GM23248 (cell line): ENCODE results near the gene SH3PXD2A. TPM values are rescaled to one million over a fixed set of nuclear protein-coding genes. Genes with fewer than 3 reads are reported as not detected.
A peak's percentile ranks its signal among the peaks of the same experiment; 100 is the strongest.

Source experiments
- DNase-seq: peaks from one replicate; pipeline ENCODE4 v3.0.0-alpha.2; 2015
- H2AFZ ChIP-seq: fragments of 200-600 bp; sonication (generic); 2 replicates; pipeline ENCODE4 v1.6.1; 2016; ENCODE audit warnings: antibody characterized with exemption
- H3F3A ChIP-seq: fragments of 200-600 bp; sonication (generic); 2 replicates; pipeline ENCODE4 v1.6.1; 2016; ENCODE audit warnings: mild to moderate bottlenecking, antibody characterized with exemption, mixed run types; ENCODE audit not compliant: insufficient read depth
- H3K27ac ChIP-seq: fragments of 200-600 bp; sonication (generic); 2 replicates; pipeline ENCODE4 v1.5.1; 2016; ENCODE audit warnings: mild to moderate bottlenecking
- H3K27me3 ChIP-seq: fragments of 200-600 bp; sonication (generic); replicated peaks from 2 replicates; pipeline ENCODE4 v1.6.1; 2016; ENCODE audit warnings: mild to moderate bottlenecking; ENCODE audit not compliant: insufficient read depth
- H3K36me3 ChIP-seq: fragments of 200-600 bp; sonication (generic); 2 replicates; pipeline ENCODE4 v1.6.1; 2016; ENCODE audit warnings: low read depth, mild to moderate bottlenecking
- H3K4me1 ChIP-seq: fragments of 200-600 bp; sonication (generic); 2 replicates; pipeline ENCODE4 v1.6.1; 2016; ENCODE audit warnings: mild to moderate bottlenecking; ENCODE audit not compliant: insufficient read depth
- H3K4me2 ChIP-seq: fragments of 200-600 bp; sonication (generic); one replicate; pipeline ENCODE4 v1.6.1; 2016; ENCODE audit warnings: mild to moderate bottlenecking; ENCODE audit not compliant: unreplicated experiment
- H3K4me3 ChIP-seq: fragments of 200-600 bp; sonication (generic); 2 replicates; pipeline ENCODE4 v1.5.1; 2016; ENCODE audit warnings: mild to moderate bottlenecking
- H3K79me2 ChIP-seq: fragments of 200-600 bp; sonication (generic); 2 replicates; pipeline ENCODE4 v1.6.1; 2016; ENCODE audit warnings: mild to moderate bottlenecking; ENCODE audit not compliant: insufficient read depth
- H3K9ac ChIP-seq: fragments of 200-600 bp; sonication (generic); 2 replicates; pipeline ENCODE4 v1.6.1; 2016; ENCODE audit warnings: mild to moderate bottlenecking
- H3K9me2 ChIP-seq: fragments of 200-600 bp; sonication (generic); 2 replicates; pipeline ENCODE4 v1.6.1; 2016; ENCODE audit warnings: mixed run types, mild to moderate bottlenecking, moderate library complexity; ENCODE audit not compliant: insufficient read depth
- H3K9me3 ChIP-seq: fragments of 200-600 bp; sonication (generic); one replicate; pipeline ENCODE4 v1.6.1; 2017; ENCODE audit warnings: low read depth
- H4K20me1 ChIP-seq: fragments of 200-600 bp; sonication (generic); 2 replicates; pipeline ENCODE4 v1.6.0; 2016; ENCODE audit not compliant: insufficient read depth
- EZH2 ChIP-seq: fragments of 200-600 bp; sonication (generic); IDR thresholded peaks from 2 replicates; pipeline ENCODE4 v1.6.1; 2018; ENCODE audit warnings: antibody characterized with exemption, mild to moderate bottlenecking; ENCODE audit not compliant: insufficient read depth, poor library complexity, severe bottlenecking
- EZH2phosphoT487 ChIP-seq: fragments of 200-600 bp; sonication (generic); IDR thresholded peaks from 2 replicates; pipeline ENCODE4 v1.6.1; 2018; ENCODE audit warnings: antibody characterized with exemption, moderate library complexity, mild to moderate bottlenecking, low read depth; ENCODE audit not compliant: insufficient read depth
- WGBS, 2 experiments: methylation state at CpG; one replicate each; pipeline ENCODE4 v1.1.6; 2015 to 2017; ENCODE audit warnings: low lambda C conversion rate in 2 of 2, low coverage in 1 of 2; ENCODE audit errors: missing lambda C conversion rate in 2 of 2; 5-methylcytosine and 5-hydroxymethylcytosine counted together
- in situ Hi-C: fragments of 300-500 bp; cut with MboI; formaldehyde crosslinking; loops from 2 replicates; pipeline ENCODE4 v1.15.0; 2020
- polyA plus RNA-seq: library from polyadenylated mRNA; unstranded; fragments of >200 nt; fragmentation: Nextera tagmentation; extraction: Ambion mirVana; gene quantifications from 2 replicates; pipeline ENCODE4 v1.2.1, GENCODE V29; 2016
- total RNA-seq: library from RNA; depleted of rRNA; stranded (reverse); fragments of >200 nt; shearing (Covaris generic); gene quantifications from 2 replicates; pipeline ENCODE4 v1.2.3, GENCODE V29; 2014

Gene SH3PXD2A
- total and polyA plus RNA-seq, 2 experiments from 2014 or later: 34.0 to 58.0 TPM

- Histone ChIP-seq H3K27ac (no peak overlapping the region), H4K20me1 (no peaks in the 10 kb centered on the region), H3K9ac (no peak overlapping the region), H3K9me2 (no peaks in the 10 kb centered on the region), H3K4me3 (no peak overlapping the region), H3K27me3 (no peaks in the 10 kb centered on the region), H3K79me2 (peaks cover 78% of the 10 kb centered on the region), H3F3A (peaks cover 4% of the 10 kb centered on the region), H2AFZ (no peak overlapping the region), H3K36me3 (no peaks in the 10 kb centered on the region), H3K4me2 (no peak overlapping the region), H3K9me3 (no peaks in the 10 kb centered on the region), H3K4me1 (peaks cover 10% of the 10 kb centered on the region)
- 80 to 83% methylated on average over 10 of the region's 10 CpGs for WGBS, 2 experiments
- no peak for DNase-seq
- in situ Hi-C loops: no loop called here
- TF ChIP-seq EZH2phosphoT487 (no peak), EZH2 (no peak)
Measured at GRCh38 chr10:103837370-103838069, 17.9 kb downstream of the SH3PXD2A start.

GRCh38 chr10:103836861-103837260 is 18.5 kb downstream of the SH3PXD2A start:
- H3K27me3 ChIP-seq: no peaks in the 10 kb centered on the region
- H3F3A ChIP-seq: no peaks in the 10 kb centered on the region
- no peak for DNase-seq
- H3K9me2 ChIP-seq: no peaks in the 10 kb centered on the region
- no peak for TF ChIP-seq EZH2phosphoT487
- no peak for TF ChIP-seq EZH2
- peaks cover 10% of the 10 kb centered on the region for H3K4me1 ChIP-seq
- H3K79me2 ChIP-seq: peaks cover 75% of the 10 kb centered on the region
- no peak overlapping the region for H3K4me2 ChIP-seq
- H3K27ac ChIP-seq: no peak overlapping the region
- no peaks in the 10 kb centered on the region for H3K9me3 ChIP-seq
- no peak overlapping the region for H3K9ac ChIP-seq
- no peak overlapping the region for H3K4me3 ChIP-seq
- in situ Hi-C loops: no loop called here
- no peak overlapping the region for H2AFZ ChIP-seq
- WGBS, 2 experiments: 95% methylated on average over 9 of the region's 9 CpGs
- no peaks in the 10 kb centered on the region for H4K20me1 ChIP-seq
- H3K36me3 ChIP-seq: no peaks in the 10 kb centered on the region

- in situ Hi-C loops: no loop called here
- TF ChIP-seq EZH2: no peak
- TF ChIP-seq EZH2phosphoT487: no peak
- Histone ChIP-seq H3K4me1 (peaks cover 10% of the 10 kb centered on the region), H3K9ac (no peak overlapping the region), H3K9me3 (no peaks in the 10 kb centered on the region), H3K36me3 (no peaks in the 10 kb centered on the region), H2AFZ (no peak overlapping the region), H3K27me3 (no peaks in the 10 kb centered on the region), H3F3A (no peaks in the 10 kb centered on the region), H3K79me2 (peaks cover 77% of the 10 kb centered on the region), H3K27ac (no peak overlapping the region), H3K9me2 (no peaks in the 10 kb centered on the region), H4K20me1 (no peaks in the 10 kb centered on the region), H3K4me3 (no peak overlapping the region), H3K4me2 (no peak overlapping the region)
- WGBS, 2 experiments: 53% methylated on average over 1 of the region's 1 CpG
- DNase-seq: no peak
Measured at GRCh38 chr10:103836273-103836672, 19.1 kb downstream of the SH3PXD2A start.

GRCh38 chr10:103835096-103836050 is 20.0 kb downstream of the SH3PXD2A start:
- TF ChIP-seq EZH2: no peak
- no peak for TF ChIP-seq EZH2phosphoT487
- Histone ChIP-seq H3K79me2 (peaks cover 77% of the 10 kb centered on the region), H3K27ac (no peak overlapping the region), H2AFZ (no peak overlapping the region), H3K4me3 (no peak overlapping the region), H4K20me1 (no peaks in the 10 kb centered on the region), H3K4me1 (peaks cover 10% of the 10 kb centered on the region), H3K9me2 (no peaks in the 10 kb centered on the region), H3K4me2 (no peak overlapping the region), H3K9me3 (no peaks in the 10 kb centered on the region), H3K27me3 (no peaks in the 10 kb centered on the region), H3K36me3 (no peaks in the 10 kb centered on the region), H3K9ac (no peak overlapping the region), H3F3A (no peaks in the 10 kb centered on the region)
- in situ Hi-C loops: no loop called here
- WGBS, 2 experiments: 45 to 47% methylated on average over 20 of the region's 20 CpGs
- DNase-seq: peak; percentile 74
